ENCODE measurements around the gene TOB1. TPM values are rescaled to one million over a fixed set of nuclear protein-coding genes. Genes with fewer than 3 reads are reported as not detected.

Gene TOB1
- total RNA-seq, 1 donor from 2014 or later = 26.2 TPM

DNA sequence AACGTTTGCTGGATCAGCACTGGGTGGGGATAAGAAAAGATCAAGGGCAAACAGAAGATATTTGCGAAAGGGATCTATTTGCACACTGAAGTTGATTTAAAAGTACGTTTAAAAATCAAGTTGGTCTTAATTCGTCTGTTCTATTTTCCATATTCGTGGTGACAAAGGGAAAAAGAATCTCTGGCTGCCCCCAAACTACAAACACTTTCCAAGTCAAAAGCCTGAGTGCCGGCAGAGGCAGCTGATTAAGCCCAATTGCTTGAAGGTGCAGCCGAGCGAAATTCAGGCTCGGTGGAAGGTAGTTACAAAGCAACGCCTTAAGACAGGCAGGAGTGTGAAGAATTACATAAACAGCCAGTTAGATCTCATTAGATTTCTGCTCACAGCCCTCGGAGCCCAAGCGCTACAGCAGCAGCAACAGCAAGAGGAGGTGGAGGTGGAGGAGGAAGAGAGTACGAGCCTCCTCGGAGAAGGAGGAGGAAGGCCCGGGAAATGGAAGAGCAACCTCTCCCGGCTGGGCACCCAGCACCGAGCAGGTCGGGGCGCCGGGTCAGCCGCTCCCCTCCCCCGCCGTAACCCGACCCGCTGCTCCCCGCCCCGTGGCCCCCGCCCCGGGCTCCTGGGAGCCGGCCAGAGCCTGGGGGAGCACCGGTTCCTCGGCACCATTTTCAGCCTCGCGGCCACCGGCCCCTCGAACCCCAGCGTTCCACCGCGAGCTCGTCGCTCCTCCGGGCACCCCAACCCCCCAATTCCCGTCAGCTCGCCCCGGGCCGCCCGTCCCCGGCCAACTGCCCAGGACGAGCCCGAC, 890 bp downstream of the TOB1 start:
- Mint-ChIP-seq H3K4me1 (peaks cover 56% of the 10 kb centered on the region), H3K27ac (ENCODE audit: unreplicated experiment) (peak overlapping the region; percentile 95), H3K4me3 (peak overlapping the region; percentile 99), H3K36me3 (ENCODE audit: low read depth) (peaks cover 3% of the 10 kb centered on the region), H3K9me3 (no peaks in the 10 kb centered on the region), H3K27me3 (ENCODE audit: low read depth) (peaks cover 3% of the 10 kb centered on the region)
- DNase-seq (ENCODE audit: low read depth, low spot score) = peak; percentile 26
- TF ChIP-seq, protein P1, sequence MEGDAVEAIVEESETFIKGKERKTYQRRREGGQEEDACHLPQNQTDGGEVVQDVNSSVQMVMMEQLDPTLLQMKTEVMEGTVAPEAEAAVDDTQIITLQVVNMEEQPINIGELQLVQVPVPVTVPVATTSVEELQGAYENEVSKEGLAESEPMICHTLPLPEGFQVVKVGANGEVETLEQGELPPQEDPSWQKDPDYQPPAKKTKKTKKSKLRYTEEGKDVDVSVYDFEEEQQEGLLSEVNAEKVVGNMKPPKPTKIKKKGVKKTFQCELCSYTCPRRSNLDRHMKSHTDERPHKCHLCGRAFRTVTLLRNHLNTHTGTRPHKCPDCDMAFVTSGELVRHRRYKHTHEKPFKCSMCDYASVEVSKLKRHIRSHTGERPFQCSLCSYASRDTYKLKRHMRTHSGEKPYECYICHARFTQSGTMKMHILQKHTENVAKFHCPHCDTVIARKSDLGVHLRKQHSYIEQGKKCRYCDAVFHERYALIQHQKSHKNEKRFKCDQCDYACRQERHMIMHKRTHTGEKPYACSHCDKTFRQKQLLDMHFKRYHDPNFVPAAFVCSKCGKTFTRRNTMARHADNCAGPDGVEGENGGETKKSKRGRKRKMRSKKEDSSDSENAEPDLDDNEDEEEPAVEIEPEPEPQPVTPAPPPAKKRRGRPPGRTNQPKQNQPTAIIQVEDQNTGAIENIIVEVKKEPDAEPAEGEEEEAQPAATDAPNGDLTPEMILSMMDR (conservative IDR thresholded peaks at IDR 0.05) = no peak

DNA sequence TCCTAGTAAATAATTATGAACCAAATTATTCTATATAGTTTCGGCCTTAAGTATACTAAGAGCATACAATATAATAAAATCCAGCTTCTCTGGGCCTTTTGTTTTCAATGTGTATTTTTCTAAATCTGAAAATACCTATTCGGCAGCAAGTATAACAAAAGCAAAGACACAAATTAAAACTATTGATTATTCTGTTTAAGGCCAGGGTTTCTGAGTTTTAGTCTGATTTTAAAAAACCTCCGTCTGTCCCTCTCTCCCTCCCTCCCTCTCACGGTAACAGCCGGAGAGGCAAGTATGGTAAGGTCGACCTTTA, 1.5 kb downstream of the TOB1 start:
- Mint-ChIP-seq H3K36me3 (ENCODE audit: low read depth) (peaks cover 3% of the 10 kb centered on the region), H3K27ac (ENCODE audit: unreplicated experiment) (peak overlapping the region; percentile 95), H3K4me1 (peaks cover 56% of the 10 kb centered on the region), H3K27me3 (ENCODE audit: low read depth) (peaks cover 3% of the 10 kb centered on the region), H3K4me3 (peak overlapping the region; percentile 99), H3K9me3 (no peaks in the 10 kb centered on the region)
- TF ChIP-seq, protein P1 (conservative IDR thresholded peaks at IDR 0.05) = no peak
- DNase-seq (ENCODE audit: low read depth, low spot score) = no peak

DNA sequence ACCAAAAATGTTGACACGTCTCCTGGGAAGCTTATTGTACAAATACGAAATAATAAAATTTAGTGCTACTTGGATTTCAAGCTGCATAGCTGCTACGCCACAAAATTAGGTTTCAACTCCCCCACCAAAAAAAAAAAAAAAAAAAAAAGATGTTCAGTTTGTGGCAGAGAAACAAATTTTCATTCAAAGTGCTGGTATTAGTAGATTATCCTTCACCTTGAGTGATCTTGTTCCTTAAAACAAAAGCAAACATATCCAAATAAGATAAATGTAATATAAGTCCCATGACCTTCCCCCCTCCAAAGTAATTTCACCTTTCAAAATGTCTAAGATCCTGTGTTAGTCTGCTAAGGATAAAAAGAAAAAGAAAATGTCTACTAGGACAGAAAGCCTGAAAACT, 2.2 kb downstream of the TOB1 start:
- TF ChIP-seq, protein P1 (conservative IDR thresholded peaks at IDR 0.05) = no peak
- Mint-ChIP-seq H3K4me3 (peak overlapping the region; percentile 99), H3K4me1 (peaks cover 56% of the 10 kb centered on the region), H3K36me3 (ENCODE audit: low read depth) (peaks cover 3% of the 10 kb centered on the region), H3K9me3 (no peaks in the 10 kb centered on the region), H3K27ac (ENCODE audit: unreplicated experiment) (no peak overlapping the region), H3K27me3 (ENCODE audit: low read depth) (peaks cover 3% of the 10 kb centered on the region)
- no peak for DNase-seq (ENCODE audit: low read depth, low spot score)

DNA sequence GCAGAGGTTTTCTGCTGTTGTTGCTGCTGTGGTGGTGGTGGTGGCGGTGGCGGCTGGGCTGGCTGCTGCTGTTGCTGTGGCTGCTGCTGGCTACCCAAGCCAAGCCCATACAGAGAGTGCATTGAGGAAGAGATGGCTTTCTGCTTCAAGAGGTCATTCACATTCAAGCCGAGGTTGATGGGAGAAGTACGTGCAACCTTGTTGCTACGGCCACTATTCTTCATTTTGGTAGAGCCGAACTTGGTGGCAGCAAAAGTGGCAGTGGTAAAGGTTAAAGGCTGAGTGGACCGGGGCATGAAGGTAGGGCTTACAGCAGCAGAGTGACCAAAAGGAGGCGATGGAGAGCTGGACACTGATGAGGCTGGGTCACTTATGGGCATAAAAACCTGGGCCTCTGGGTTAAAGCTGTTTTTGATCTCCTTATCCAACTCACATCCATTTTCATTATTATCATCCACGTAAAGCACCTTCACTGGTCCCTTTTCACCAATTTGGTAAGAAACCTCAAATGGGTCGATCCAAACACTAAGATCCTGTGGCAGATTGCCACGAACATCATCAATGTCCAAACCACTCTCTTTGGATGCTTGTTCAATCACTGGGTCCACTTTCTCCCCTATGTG, 2.8 kb downstream of the TOB1 start:
- Mint-ChIP-seq H3K9me3 (no peaks in the 10 kb centered on the region), H3K27me3 (ENCODE audit: low read depth) (peaks cover 3% of the 10 kb centered on the region), H3K4me1 (peaks cover 51% of the 10 kb centered on the region), H3K36me3 (ENCODE audit: low read depth) (peaks cover 3% of the 10 kb centered on the region), H3K27ac (ENCODE audit: unreplicated experiment) (peak overlapping the region; percentile 2), H3K4me3 (peak overlapping the region; percentile 99)
- DNase-seq (ENCODE audit: low read depth, low spot score) = peak; percentile 53
- TF ChIP-seq, protein P1 (conservative IDR thresholded peaks at IDR 0.05) = peak; percentile 66

DNA sequence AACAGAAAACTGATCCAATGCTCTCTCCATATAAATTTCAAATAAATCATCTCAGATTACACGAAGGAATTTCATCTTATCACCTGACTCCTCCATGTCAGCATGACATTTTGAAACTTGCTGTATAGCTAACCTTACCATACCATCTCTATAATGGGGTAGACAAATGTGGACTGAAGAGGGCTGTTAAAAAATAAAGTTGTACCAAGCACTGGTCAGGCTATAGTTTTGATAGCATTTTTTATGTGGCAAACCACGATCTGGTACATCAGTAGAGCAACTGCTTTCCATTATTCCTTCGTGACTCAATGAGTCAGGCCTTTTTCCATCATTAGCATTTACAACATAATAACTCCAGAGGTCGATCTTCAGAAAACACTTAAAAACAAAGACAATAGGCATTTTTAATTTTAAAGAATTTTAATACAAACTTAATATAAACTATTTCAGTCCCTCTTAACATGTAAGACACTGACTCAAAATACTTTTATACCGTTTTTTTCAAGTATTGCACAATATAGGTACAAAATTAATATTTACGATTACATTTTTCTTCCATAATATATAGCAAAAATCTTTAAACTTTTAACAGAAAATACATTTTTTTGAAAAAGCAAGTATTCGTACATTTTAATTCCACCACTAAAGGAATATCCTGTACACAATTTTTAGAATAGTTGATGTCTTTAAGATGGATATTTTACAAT, 4.2 kb downstream of the TOB1 start:
- TF ChIP-seq, protein P1 (conservative IDR thresholded peaks at IDR 0.05) = no peak
- DNase-seq (ENCODE audit: low read depth, low spot score) = no peak
- Mint-ChIP-seq H3K9me3 (no peaks in the 10 kb centered on the region), H3K4me1 (peaks cover 38% of the 10 kb centered on the region), H3K4me3 (peak overlapping the region; percentile 27), H3K36me3 (ENCODE audit: low read depth) (peaks cover 3% of the 10 kb centered on the region), H3K27ac (ENCODE audit: unreplicated experiment) (no peak overlapping the region), H3K27me3 (ENCODE audit: low read depth) (no peaks in the 10 kb centered on the region)
